ENCODE data around the gene CFL1.

GRCh38 chr11:65862941-65863888 is 5.2 kb upstream of the CFL1 start:
- TF ChIP-seq CTCF (IDR thresholded peaks at IDR 0.05; ENCODE audit: low read depth, low read length) (no peak), EZH2phosphoT487 (IDR thresholded peaks at IDR 0.05; ENCODE audit: low read depth) (no peak)
